Astrocyte of the cerebellum (primary cell): ENCODE measurements around the gene SLC22A23.

ENCODE experiments used
- DNase-seq: peaks from one replicate; pipeline ENCODE4 v3.0.0-alpha.2; 2011; ENCODE audit warnings: low read depth
- H3K4me3 ChIP-seq: 2 replicates; pipeline ENCODE4 v1.5.1; 2011; ENCODE audit warnings: mild to moderate bottlenecking, low read depth, low read length, moderate library complexity
- CTCF ChIP-seq: IDR thresholded peaks from 2 replicates; pipeline ENCODE4 v1.5.1; 2012; ENCODE audit warnings: low read length, low read depth, moderate library complexity, mild to moderate bottlenecking; ENCODE audit errors: missing control alignments
- in situ Hi-C: cut with HindIII; loops from 2 replicates; pipeline ENCODE4 v1.10.0; 2017; ENCODE audit warnings: low sequenced_read_pairs

Gene SLC22A23

DNA sequence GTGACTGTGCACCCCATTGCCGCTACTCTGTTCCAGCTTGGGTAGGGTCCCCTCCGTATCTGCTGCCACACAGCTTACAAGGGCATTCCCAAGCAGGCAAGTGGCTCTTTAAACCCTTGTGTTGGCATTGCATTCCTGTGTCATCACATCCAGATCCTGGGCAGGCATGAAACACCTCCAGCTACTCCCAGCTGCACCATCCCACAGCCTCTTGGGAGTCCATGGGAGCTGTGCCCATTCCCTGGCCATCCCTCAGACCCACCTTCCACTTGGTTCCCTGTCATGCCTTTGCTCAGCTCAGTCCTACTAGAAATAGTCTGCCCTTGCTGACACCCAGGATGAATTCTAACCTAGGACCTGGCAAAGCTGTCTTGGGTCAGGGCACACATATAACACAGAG, 110.4 kb downstream of the SLC22A23 start:
- TF ChIP-seq CTCF: no peak
- in situ Hi-C loops: no loop called here
- no peak for DNase-seq
- H3K4me3 ChIP-seq: no peak overlapping the region

- TF ChIP-seq CTCF: no peak
- H3K4me3 ChIP-seq: no peak overlapping the region
- no peak for DNase-seq
- in situ Hi-C loops: no loop called here
Measured at GRCh38 chr6:3345836-3346235, 111.0 kb downstream of the SLC22A23 start.

GRCh38 chr6:3343089-3343883, 113.6 kb downstream of the SLC22A23 start:
- in situ Hi-C loops: loop anchor here (5.0 kb wide), 1 partner anchor 46 kb away; no protein-coding TSS in a partner anchor
- no peak for TF ChIP-seq CTCF
- DNase-seq: no peak
- H3K4me3 ChIP-seq: no peak overlapping the region

DNA sequence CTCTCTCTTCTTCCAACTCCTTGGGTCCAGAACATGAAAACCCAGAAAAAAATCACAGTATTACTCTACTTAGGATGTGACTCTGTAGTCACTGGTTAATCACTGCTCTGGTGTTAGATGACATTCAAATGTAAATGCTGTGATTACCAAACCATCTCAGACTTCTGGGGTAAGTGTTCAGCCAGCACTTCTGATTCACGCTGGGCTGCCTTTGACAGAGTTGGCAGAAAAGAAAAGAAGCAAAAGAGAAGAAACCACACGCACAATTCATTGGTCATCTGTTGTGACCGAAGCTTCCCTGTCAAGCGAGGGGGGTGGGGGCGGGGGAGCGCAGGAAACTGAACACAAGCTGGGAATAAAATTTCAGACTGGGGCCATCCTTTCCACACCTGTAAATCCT, 115.4 kb downstream of the SLC22A23 start:
- DNase-seq: peak; percentile 93
- H3K4me3 ChIP-seq: no peak overlapping the region
- TF ChIP-seq CTCF: no peak
- in situ Hi-C loops: loop anchor here (5.0 kb wide), 1 partner anchor 44 kb away; no protein-coding TSS in a partner anchor

GRCh38 chr6:3340894-3341293, 116.0 kb downstream of the SLC22A23 start:
- no peak overlapping the region for H3K4me3 ChIP-seq
- no peak for TF ChIP-seq CTCF
- in situ Hi-C loops: loop anchor here (5.0 kb wide), 1 partner anchor 44 kb away; no protein-coding TSS in a partner anchor
- DNase-seq: no peak

DNA sequence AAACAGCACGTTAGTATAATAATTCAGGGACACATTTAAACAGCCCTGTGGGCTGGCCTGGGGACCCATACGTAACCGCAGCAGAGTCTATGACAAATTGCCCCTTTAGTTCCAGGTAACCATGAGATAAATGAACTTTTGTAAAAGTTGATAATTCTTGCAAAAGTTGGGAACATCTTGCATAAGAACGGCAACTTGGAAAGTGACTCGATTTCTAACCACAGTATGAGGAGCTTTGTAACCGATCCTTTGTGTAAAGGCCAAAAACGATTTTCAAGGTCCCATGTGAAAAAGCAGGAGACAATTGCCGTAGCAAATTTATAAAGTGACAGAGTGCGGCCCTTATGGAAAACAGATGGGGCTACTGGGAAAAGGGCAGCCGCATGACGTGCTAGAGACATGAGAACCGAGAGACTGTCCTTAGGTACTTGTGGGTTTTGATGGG, 116.5 kb downstream of the SLC22A23 start:
- in situ Hi-C loops: loop anchor here (5.0 kb wide), 1 partner anchor 43 kb away; no protein-coding TSS in a partner anchor
- no peak overlapping the region for H3K4me3 ChIP-seq
- peak; percentile 89 for DNase-seq
- no peak for TF ChIP-seq CTCF
